Peyer's patch (tissue), 4 donors: ENCODE measurements around the gene RGMB. TPM values are rescaled to one million over a fixed set of nuclear protein-coding genes. Genes with fewer than 3 reads are reported as not detected.
A peak's percentile ranks its signal among the peaks of the same experiment; 100 is the strongest.

Source experiments
- DNase-seq, 3 donors: peaks; one replicate each; pipeline ENCODE4 v3.0.0-alpha.2; 2017 to 2019
- H3K27ac ChIP-seq, 4 donors: fragments of 200-600 bp; sonication (generic); one replicate each; pipeline ENCODE4 v1.5.1; 2016 to 2019
- H3K27me3 ChIP-seq, 2 donors: fragments of 200-600 bp; sonication (generic); one replicate each; pipeline ENCODE4 v1.5.1; 2019
- H3K36me3 ChIP-seq, 3 donors: fragments of 200-600 bp; sonication (generic); one replicate each; pipeline ENCODE4 v1.5.1; 2016 to 2019
- H3K4me1 ChIP-seq, 4 donors: fragments of 200-600 bp; sonication (generic); one replicate each; pipeline ENCODE4 v1.5.1; 2016 to 2019
- H3K4me3 ChIP-seq, 4 donors: fragments of 200-600 bp; sonication (generic); 1 replicate in 3 of 4; 2 replicates in 1 of 4; pipeline ENCODE4 v1.5.1; 2016 to 2019; ENCODE audit warnings: mild to moderate bottlenecking in 1 of 4
- H3K9me3 ChIP-seq, 4 donors: fragments of 200-600 bp; sonication (generic); one replicate each; pipeline ENCODE4 v1.5.1; 2016 to 2019; ENCODE audit warnings: mild to moderate bottlenecking in 1 of 4
- CTCF ChIP-seq, 6 experiments: fragments of 450-650 bp in 4 of 6; fragments of 200-600 bp in 2 of 6; sonication (generic) in 1 of 6; IDR thresholded peaks; one replicate each; pipeline ENCODE4 v1.5.1; 2017 to 2019; ENCODE audit warnings: antibody characterized with exemption in 6 of 6, mild to moderate bottlenecking in 3 of 6, moderate library complexity in 1 of 6
- POLR2A ChIP-seq, 2 donors: fragments of 450-650 bp; IDR thresholded peaks; one replicate each; pipeline ENCODE4 v1.5.1; 2017; ENCODE audit warnings: antibody characterized with exemption in 2 of 2, mild to moderate bottlenecking in 2 of 2, moderate library complexity in 2 of 2
- total RNA-seq, 4 donors: library from RNA; depleted of rRNA; stranded (reverse); fragments of >200 nt; gene quantifications; one replicate each; pipeline ENCODE4 v1.1.0, GENCODE V29; 2016

RGMB gene
- total RNA-seq, 4 donors from 2014 or later = 55.0 to 298 (median 138) TPM

- no peaks in the 10 kb centered on the region for H3K9me3 ChIP-seq
- H3K27ac ChIP-seq = peak overlapping the region; percentile 88 to 96 (median 94)
- no peaks in the 10 kb centered on the region for H3K36me3 ChIP-seq
- no peaks in the 10 kb centered on the region for H3K27me3 ChIP-seq
- no peak for DNase-seq
- no peak for TF ChIP-seq POLR2A (IDR thresholded peaks at IDR 0.05)
- no peak for TF ChIP-seq CTCF (IDR thresholded peaks at IDR 0.05)
- H3K4me3 ChIP-seq = peak overlapping the region; percentile 85 to 93 (median 88)
- peaks cover 0 to 28% (median 8%) of the 10 kb centered on the region in 4 donors for H3K4me1 ChIP-seq
Measured at GRCh38 chr5:98773214-98773463, 324 bp upstream of the RGMB start.

GRCh38 chr5:98774192-98775033 is 950 bp downstream of the RGMB start:
- no peaks in the 10 kb centered on the region for H3K27me3 ChIP-seq
- H3K4me1 ChIP-seq = peaks cover 0 to 25% (median 4%) of the 10 kb centered on the region in 4 donors
- H3K27ac ChIP-seq = peak overlapping the region; percentile 88 to 96 (median 94)
- TF ChIP-seq POLR2A (IDR thresholded peaks at IDR 0.05) (peak in 1 of 2 donors; percentile 15), CTCF (IDR thresholded peaks at IDR 0.05) (no peak)
- H3K4me3 ChIP-seq = peak overlapping the region; percentile 85 to 93 (median 88)
- H3K36me3 ChIP-seq = no peaks in the 10 kb centered on the region
- H3K9me3 ChIP-seq = no peaks in the 10 kb centered on the region
- DNase-seq = peak; percentile 65 to 81 (median 79)

GRCh38 chr5:98775246-98776065 is 2.0 kb downstream of the RGMB start:
- Histone ChIP-seq H3K9me3 (no peaks in the 10 kb centered on the region), H3K4me3 (peak overlapping the region in 3 of 4 donors; percentile 85 to 93 (median 86)), H3K36me3 (no peaks in the 10 kb centered on the region), H3K4me1 (peaks cover 0 to 33% (median 4%) of the 10 kb centered on the region in 4 donors), H3K27ac (peak overlapping the region in 3 of 4 donors; percentile 9 to 93 (median 20)), H3K27me3 (no peaks in the 10 kb centered on the region)
- TF ChIP-seq CTCF (IDR thresholded peaks at IDR 0.05) (no peak), POLR2A (IDR thresholded peaks at IDR 0.05) (no peak)
- no peak for DNase-seq

GRCh38 chr5:98776066-98776705 is 2.7 kb downstream of the RGMB start:
- no peak for DNase-seq
- TF ChIP-seq POLR2A (IDR thresholded peaks at IDR 0.05) (no peak), CTCF (IDR thresholded peaks at IDR 0.05) (no peak)
- peaks cover 0 to 38% (median 4%) of the 10 kb centered on the region in 4 donors for H3K4me1 ChIP-seq
- H3K4me3 ChIP-seq = peak overlapping the region in 3 of 4 donors; percentile 7 to 93 (median 86)
- no peaks in the 10 kb centered on the region for H3K9me3 ChIP-seq
- peak overlapping the region in 3 of 4 donors; percentile 9 to 93 (median 50) for H3K27ac ChIP-seq
- no peaks in the 10 kb centered on the region for H3K36me3 ChIP-seq
- no peaks in the 10 kb centered on the region for H3K27me3 ChIP-seq

GRCh38 chr5:98777295-98777694 is 3.8 kb downstream of the RGMB start:
- no peak for DNase-seq
- Histone ChIP-seq H3K27me3 (no peaks in the 10 kb centered on the region), H3K36me3 (no peaks in the 10 kb centered on the region), H3K27ac (no peak overlapping the region), H3K4me1 (peaks cover 0 to 36% (median 3%) of the 10 kb centered on the region in 4 donors), H3K4me3 (peak overlapping the region in 2 of 4 donors; percentile 86 to 93), H3K9me3 (no peaks in the 10 kb centered on the region)
- TF ChIP-seq POLR2A (IDR thresholded peaks at IDR 0.05) = no peak
- no peak for TF ChIP-seq CTCF (IDR thresholded peaks at IDR 0.05)
